Measurements from ENCODE around the gene NCAPH2.

Gene NCAPH2

GRCh38 chr22:50469377-50470305 lies 38.4 kb upstream of the NCAPH2 start:
- H3K4me3 ChIP-seq (ENCODE audit: low read depth, low read length) = no peak overlapping the region
- DNase-seq (ENCODE audit: low read depth) = no peak
- TF ChIP-seq, protein P1, sequence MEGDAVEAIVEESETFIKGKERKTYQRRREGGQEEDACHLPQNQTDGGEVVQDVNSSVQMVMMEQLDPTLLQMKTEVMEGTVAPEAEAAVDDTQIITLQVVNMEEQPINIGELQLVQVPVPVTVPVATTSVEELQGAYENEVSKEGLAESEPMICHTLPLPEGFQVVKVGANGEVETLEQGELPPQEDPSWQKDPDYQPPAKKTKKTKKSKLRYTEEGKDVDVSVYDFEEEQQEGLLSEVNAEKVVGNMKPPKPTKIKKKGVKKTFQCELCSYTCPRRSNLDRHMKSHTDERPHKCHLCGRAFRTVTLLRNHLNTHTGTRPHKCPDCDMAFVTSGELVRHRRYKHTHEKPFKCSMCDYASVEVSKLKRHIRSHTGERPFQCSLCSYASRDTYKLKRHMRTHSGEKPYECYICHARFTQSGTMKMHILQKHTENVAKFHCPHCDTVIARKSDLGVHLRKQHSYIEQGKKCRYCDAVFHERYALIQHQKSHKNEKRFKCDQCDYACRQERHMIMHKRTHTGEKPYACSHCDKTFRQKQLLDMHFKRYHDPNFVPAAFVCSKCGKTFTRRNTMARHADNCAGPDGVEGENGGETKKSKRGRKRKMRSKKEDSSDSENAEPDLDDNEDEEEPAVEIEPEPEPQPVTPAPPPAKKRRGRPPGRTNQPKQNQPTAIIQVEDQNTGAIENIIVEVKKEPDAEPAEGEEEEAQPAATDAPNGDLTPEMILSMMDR (IDR thresholded peaks at IDR 0.05; ENCODE audit: control insufficient read depth, extremely low read depth, insufficient read depth) = no peak

GRCh38 chr22:50470491-50470890 lies 37.5 kb upstream of the NCAPH2 start:
- TF ChIP-seq, protein P1 (IDR thresholded peaks at IDR 0.05; ENCODE audit: control insufficient read depth, extremely low read depth, insufficient read depth) = no peak
- DNase-seq (ENCODE audit: low read depth) = no peak
- H3K4me3 ChIP-seq (ENCODE audit: low read depth, low read length) = no peak overlapping the region

DNA sequence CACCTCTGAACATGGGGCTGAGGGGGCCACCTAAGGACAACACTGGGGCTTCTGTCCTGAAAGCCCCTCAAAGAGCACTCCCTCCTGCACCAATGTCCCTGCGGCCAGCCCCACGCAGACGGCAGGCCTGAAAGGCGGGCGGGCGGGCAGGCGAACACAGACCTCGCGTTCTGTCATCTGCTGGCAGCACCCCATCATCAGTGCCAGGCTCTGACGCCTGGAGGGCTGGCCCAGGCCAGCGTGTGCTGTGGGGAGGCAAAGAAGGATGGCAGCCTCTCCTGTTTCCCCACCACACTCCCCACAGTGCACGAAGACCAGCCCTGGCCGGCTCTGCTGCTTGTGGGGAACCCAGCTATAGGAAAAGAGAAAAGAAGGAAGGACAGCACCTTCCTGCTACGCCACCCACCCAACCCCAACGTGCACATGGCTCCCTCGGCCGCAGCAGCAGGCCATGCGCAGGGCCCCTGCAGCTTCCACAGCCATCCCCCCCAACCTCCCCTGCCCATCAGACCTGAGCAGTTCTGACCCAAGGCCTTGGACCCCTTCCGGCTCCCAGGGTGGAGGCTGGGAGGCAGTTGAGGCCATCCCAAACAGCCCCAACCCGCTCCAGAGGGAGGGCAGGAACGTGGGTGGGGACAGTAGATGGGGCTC lies 36.7 kb upstream of the NCAPH2 start:
- TF ChIP-seq, protein P1 (IDR thresholded peaks at IDR 0.05; ENCODE audit: control insufficient read depth, extremely low read depth, insufficient read depth) = no peak
- no peak overlapping the region for H3K4me3 ChIP-seq (ENCODE audit: low read depth, low read length)
- no peak for DNase-seq (ENCODE audit: low read depth)

DNA sequence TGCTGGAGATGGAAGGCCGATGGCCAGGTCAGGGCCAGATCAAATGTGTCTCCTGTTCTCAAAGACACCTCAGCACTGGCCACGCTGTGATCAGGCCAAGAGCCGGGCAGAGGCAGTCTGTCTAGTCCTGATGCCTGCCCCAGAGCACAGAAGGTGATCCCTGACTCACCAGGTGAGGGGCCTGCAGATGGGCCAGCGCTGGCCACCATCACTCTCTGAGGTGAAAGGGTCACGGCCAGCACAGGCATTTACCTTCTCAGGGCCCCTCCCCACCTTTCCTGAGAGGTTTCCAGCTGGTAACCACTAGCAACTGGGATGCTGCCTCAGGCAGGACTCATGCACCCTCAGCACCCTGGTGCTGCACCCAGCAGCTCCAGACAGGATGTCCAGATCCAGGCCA lies 36.1 kb upstream of the NCAPH2 start:
- no peak overlapping the region for H3K4me3 ChIP-seq (ENCODE audit: low read depth, low read length)
- no peak for DNase-seq (ENCODE audit: low read depth)
- TF ChIP-seq, protein P1 (IDR thresholded peaks at IDR 0.05; ENCODE audit: control insufficient read depth, extremely low read depth, insufficient read depth) = no peak

DNA sequence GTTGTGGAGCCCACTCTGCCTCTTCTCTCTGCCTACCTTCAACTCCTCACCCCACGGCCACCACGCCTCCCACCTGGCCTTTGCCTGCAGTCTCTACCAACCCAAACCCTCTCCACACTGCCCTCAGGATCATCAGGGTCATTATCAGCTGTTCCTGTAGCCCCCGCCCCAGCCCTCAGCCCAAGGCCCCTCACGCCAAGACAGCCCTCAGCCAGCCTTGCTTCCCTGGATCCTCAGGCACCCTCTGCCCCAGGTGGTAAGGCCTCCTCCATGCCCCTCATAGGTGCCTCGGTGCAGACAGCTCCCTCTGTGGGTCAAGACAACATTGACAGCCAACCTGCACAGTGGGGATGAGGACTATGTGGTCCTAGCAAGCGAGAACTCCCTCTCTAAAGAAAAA lies 34.9 kb upstream of the NCAPH2 start:
- DNase-seq (ENCODE audit: low read depth) = no peak
- peak overlapping the region; percentile 80; the same call in 1 of the 2 replicates for H3K4me3 ChIP-seq (ENCODE audit: low read depth, low read length)
- TF ChIP-seq, protein P1 (IDR thresholded peaks at IDR 0.05; ENCODE audit: control insufficient read depth, extremely low read depth, insufficient read depth) = peak; percentile 23; the same call in 1 of the 2 replicates

DNA sequence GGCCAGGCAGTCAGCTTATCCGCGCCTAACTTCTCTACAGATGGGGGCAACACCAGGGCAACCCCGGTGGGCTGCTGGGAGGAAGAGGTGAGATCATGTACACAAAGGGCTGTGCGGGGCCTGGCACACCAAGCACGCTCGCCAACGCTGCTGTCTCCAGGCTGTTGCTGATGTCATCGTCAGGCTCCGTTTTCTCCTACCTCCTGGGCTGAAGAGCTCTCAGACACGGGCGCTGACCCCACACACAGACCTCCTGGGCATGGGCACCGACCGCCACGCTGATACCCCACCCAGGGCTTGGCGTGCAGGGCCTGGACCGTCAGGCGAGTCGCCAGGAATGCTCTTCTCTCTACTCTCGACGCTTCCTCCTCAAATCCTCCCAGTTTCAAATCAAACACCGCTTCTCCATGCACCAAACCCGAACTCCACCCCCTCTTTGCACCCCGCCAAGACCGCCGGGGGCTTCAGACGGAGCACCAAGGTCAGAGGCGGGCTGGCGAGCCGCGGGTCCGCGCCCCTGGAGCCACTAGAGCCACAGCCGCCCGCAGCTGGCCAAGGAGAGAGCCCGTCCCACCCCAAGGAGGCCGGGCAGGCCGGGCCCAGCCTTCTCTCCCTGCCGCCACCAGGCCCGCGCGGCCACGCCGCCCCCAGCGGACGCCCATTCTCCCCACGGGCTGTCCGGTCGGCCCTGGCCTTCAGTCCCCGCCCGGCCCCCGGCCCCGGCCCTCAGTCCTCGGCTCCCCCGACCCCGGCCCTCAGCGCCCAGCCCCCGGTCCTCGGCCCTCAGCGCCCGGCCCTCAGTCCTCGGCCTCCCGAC lies 34.0 kb upstream of the NCAPH2 start:
- peak overlapping the region; percentile 80 for H3K4me3 ChIP-seq (ENCODE audit: low read depth, low read length)
- no peak for DNase-seq (ENCODE audit: low read depth)
- TF ChIP-seq, protein P1 (IDR thresholded peaks at IDR 0.05; ENCODE audit: control insufficient read depth, extremely low read depth, insufficient read depth) = no peak

All from LNCaP clone FGC (cell line).